ENCODE results near the gene TNNT3. TPM values are rescaled to one million over a fixed set of nuclear protein-coding genes. Genes with fewer than 3 reads are reported as not detected.

TNNT3 gene
- total RNA-seq, 1 experiment from 2014 or later, result not detected

- no peak overlapping the region for H3K4me2 ChIP-seq (ENCODE audit: low read length)
- DNase-seq (no peak), ATAC-seq (no peak)
- no peaks in the 10 kb centered on the region for H3K4me1 ChIP-seq (ENCODE audit: insufficient read depth, low read length)
- no peaks in the 10 kb centered on the region for H4K20me1 ChIP-seq (ENCODE audit: low read length)
- intact Hi-C loops (cut with micrococcal nuclease), result no loop called here
- BruUV-seq (replicated peaks), result no TSS peak
- H3K9me3 ChIP-seq (ENCODE audit: low read length), result no peaks in the 10 kb centered on the region
- H2AFZ ChIP-seq (ENCODE audit: low read length), result no peak overlapping the region
- CTCF ChIA-PET, result interaction anchor here (0.6 kb wide), 1 partner anchor 183 kb away, joined by 3 read pairs; no protein-coding TSS in a partner anchor
- H3F3A ChIP-seq (ENCODE audit: low read length, unreplicated experiment), result no peaks in the 10 kb centered on the region
- no peak overlapping the region for H3K9ac ChIP-seq (ENCODE audit: low read length)
- no peaks in the 10 kb centered on the region for H3K27me3 ChIP-seq (ENCODE audit: low read length)
- H3K9me2 ChIP-seq (replicated peaks; ENCODE audit: low read length), result no peaks in the 10 kb centered on the region
- no peak for TF ChIP-seq CTCF (conservative IDR thresholded peaks at IDR 0.05; ENCODE audit: low read depth, low read length)
- TF ChIP-seq EZH2 (IDR thresholded peaks at IDR 0.05; ENCODE audit: low read length, unreplicated experiment), result no peak
- TF ChIP-seq EZH2phosphoT487 (IDR thresholded peaks at IDR 0.05; ENCODE audit: borderline replicate concordance, low read length), result no peak
- no peaks in the 10 kb centered on the region for H3K36me3 ChIP-seq (ENCODE audit: low read depth, low read length)
- H3K79me2 ChIP-seq (ENCODE audit: low read length), result no peaks in the 10 kb centered on the region
- H3K27ac ChIP-seq (ENCODE audit: low read length), result no peak overlapping the region
- H3K4me3 ChIP-seq (ENCODE audit: low read length), result no peak overlapping the region
- POLR2A ChIA-PET (ENCODE audit: unreplicated experiment), result no interaction called here
Measured at GRCh38 chr11:1967641-1968225, 48.2 kb downstream of the TNNT3 start.

GRCh38 chr11:1968454-1969002, 49.0 kb downstream of the TNNT3 start:
- no peak overlapping the region for H3K27ac ChIP-seq (ENCODE audit: low read length)
- H3K27me3 ChIP-seq (ENCODE audit: low read length), result no peaks in the 10 kb centered on the region
- ChIA-PET CTCF (interaction anchor here (0.6 kb wide), 1 partner anchor 183 kb away, joined by 3 read pairs; no protein-coding TSS in a partner anchor), POLR2A (ENCODE audit: unreplicated experiment) (no interaction called here)
- no peaks in the 10 kb centered on the region for H3K4me1 ChIP-seq (ENCODE audit: insufficient read depth, low read length)
- intact Hi-C loops (cut with micrococcal nuclease), result no loop called here
- no peak overlapping the region for H3K9ac ChIP-seq (ENCODE audit: low read length)
- no peaks in the 10 kb centered on the region for H3K9me3 ChIP-seq (ENCODE audit: low read length)
- H3K36me3 ChIP-seq (ENCODE audit: low read depth, low read length), result no peaks in the 10 kb centered on the region
- H3F3A ChIP-seq (ENCODE audit: low read length, unreplicated experiment), result no peaks in the 10 kb centered on the region
- BruUV-seq (replicated peaks), result no TSS peak
- no peak overlapping the region for H2AFZ ChIP-seq (ENCODE audit: low read length)
- DNase-seq (no peak), ATAC-seq (peak; percentile 64)
- TF ChIP-seq CTCF (conservative IDR thresholded peaks at IDR 0.05; ENCODE audit: low read depth, low read length) (no peak), EZH2phosphoT487 (IDR thresholded peaks at IDR 0.05; ENCODE audit: borderline replicate concordance, low read length) (no peak), EZH2 (IDR thresholded peaks at IDR 0.05; ENCODE audit: low read length, unreplicated experiment) (no peak)
- H3K4me2 ChIP-seq (ENCODE audit: low read length), result no peak overlapping the region
- H4K20me1 ChIP-seq (ENCODE audit: low read length), result no peaks in the 10 kb centered on the region
- no peaks in the 10 kb centered on the region for H3K9me2 ChIP-seq (replicated peaks; ENCODE audit: low read length)
- H3K4me3 ChIP-seq (ENCODE audit: low read length), result no peak overlapping the region
- no peaks in the 10 kb centered on the region for H3K79me2 ChIP-seq (ENCODE audit: low read length)

GRCh38 chr11:1969035-1969434, 49.5 kb downstream of the TNNT3 start:
- Histone ChIP-seq H3K27ac (ENCODE audit: low read length) (no peak overlapping the region), H3K4me1 (ENCODE audit: insufficient read depth, low read length) (no peaks in the 10 kb centered on the region), H3K9me2 (replicated peaks; ENCODE audit: low read length) (no peaks in the 10 kb centered on the region), H4K20me1 (ENCODE audit: low read length) (no peaks in the 10 kb centered on the region), H3K79me2 (ENCODE audit: low read length) (no peaks in the 10 kb centered on the region), H3K4me3 (ENCODE audit: low read length) (no peak overlapping the region), H3K27me3 (ENCODE audit: low read length) (no peaks in the 10 kb centered on the region), H3K9me3 (ENCODE audit: low read length) (no peaks in the 10 kb centered on the region), H2AFZ (ENCODE audit: low read length) (no peak overlapping the region), H3K36me3 (ENCODE audit: low read depth, low read length) (no peaks in the 10 kb centered on the region), H3K4me2 (ENCODE audit: low read length) (no peak overlapping the region), H3K9ac (ENCODE audit: low read length) (no peak overlapping the region), H3F3A (ENCODE audit: low read length, unreplicated experiment) (no peaks in the 10 kb centered on the region)
- intact Hi-C loops (cut with micrococcal nuclease), result no loop called here
- DNase-seq (no peak), ATAC-seq (peak; percentile 74)
- TF ChIP-seq EZH2 (IDR thresholded peaks at IDR 0.05; ENCODE audit: low read length, unreplicated experiment) (no peak), EZH2phosphoT487 (IDR thresholded peaks at IDR 0.05; ENCODE audit: borderline replicate concordance, low read length) (no peak), CTCF (conservative IDR thresholded peaks at IDR 0.05; ENCODE audit: low read depth, low read length) (no peak)
- ChIA-PET POLR2A (ENCODE audit: unreplicated experiment) (no interaction called here), CTCF (no interaction called here)
- no TSS peak for BruUV-seq (replicated peaks)
